ENCODE results near the gene ATP13A1.
"Not testable (repeated sequence)": the region's sequence is repeated elsewhere in the genome, so short reads cannot be mapped to it uniquely, and the experiment has no call there.

The ATP13A1 gene

DNA sequence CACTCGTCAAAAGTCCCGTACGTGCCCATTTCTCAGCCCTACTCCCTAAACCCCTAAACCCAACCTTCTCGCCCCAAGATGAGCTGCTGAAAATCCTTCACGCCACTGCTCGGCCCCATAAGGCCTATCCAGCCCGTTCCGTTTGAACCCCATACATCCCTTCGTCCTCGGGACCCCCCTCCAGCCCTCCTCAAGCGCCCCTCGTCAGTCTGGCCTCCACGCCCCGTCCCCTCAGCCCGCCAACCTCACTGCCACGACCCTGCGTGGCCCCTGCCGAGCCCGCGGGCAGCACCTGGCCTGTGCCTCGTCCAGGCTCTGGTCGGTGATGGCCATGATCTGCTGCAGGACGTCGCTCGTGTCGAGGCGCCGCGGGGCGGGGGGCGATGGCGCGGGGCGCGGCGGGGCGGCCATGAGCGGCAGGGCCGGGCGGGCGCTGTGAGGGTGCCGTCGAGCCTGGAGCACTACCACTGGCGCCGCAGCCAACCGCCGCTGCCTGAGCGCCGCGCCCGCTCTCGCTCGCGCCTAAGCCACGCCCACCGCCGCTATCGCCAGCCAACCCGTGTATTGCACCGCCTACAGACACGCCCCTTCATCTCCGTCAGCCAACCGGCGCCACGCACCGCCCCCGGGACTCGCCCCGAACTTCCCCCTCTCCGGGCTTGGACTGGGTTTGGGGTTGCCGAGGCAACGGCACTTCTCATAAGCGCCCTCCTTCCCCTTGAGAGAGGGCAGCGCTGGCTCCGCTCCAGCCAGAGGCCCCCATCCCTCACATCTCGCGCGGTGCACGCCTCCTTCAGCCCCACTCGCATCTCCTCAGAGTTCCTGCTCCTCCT is 45.0 kb downstream of the ATP13A1 start, which contains the start of gene PBX4:
Gene PBX4, minus strand, starts transcription at position 469 of the 833 bp plus-strand sequence. Its CDS starts 58 bp downstream, at position 411.
- FAIRE-seq = peak; percentile 78

- no peak for FAIRE-seq
Measured at GRCh38 chr19:19615086-19615485, 48.4 kb downstream of the ATP13A1 start.

DNA sequence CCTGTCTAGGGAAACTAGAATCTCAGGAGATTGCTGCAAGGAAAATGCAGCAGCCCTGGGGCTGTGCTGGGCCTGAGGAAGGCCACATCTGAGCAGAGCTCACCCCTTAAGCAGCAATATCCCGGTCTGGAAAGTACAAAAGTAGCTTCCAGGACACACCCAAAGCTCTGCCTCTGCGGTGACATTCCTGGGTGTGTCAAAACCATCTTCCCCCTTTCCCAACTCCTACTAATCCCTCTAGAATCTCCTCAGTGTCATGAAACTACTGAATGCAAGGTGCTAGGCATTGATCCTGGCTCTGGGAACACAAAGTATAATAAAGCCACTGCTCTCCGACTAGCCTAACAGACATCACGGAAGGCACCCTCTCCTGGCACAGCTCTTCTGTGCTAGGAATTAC is 50.0 kb downstream of the ATP13A1 start:
- no peak for FAIRE-seq

DNA sequence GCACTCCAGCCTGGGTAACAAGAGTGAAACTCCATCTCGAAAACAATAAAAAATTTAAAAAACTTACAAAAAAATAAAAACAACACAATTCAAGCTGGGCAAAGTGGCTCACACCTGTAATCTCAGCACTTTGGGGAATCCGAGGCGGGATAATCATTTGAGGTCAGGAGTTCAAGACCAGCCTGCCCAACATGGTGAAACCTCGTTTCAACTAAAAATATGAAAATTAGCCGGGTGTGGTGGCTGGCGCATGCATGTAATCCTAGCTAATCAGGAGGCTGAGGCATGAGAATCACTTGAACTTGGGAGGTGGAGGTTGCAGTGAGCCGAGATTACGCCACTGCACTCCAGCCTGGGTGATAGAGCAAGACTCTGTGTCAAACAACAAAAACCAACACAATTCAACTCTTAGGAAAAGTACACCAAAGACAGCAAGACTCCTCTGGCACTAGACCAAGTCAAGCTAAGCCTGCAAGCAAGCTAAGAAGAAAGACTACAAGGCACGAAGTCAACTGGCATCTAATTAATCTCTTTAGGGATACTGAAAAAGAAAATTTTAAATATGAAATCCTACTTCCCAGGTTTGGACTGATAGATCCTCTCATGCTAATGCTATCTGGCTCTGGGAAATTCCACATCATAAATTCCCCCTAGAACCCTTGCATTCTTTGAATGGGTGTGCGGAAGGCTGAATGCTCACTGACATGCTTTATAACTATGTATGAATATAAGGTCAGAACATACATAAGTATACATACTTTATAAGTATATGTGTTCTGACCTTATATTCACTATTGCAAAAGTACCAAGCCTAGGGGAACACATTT is 52.9 kb downstream of the ATP13A1 start:
- no peak for FAIRE-seq

DNA sequence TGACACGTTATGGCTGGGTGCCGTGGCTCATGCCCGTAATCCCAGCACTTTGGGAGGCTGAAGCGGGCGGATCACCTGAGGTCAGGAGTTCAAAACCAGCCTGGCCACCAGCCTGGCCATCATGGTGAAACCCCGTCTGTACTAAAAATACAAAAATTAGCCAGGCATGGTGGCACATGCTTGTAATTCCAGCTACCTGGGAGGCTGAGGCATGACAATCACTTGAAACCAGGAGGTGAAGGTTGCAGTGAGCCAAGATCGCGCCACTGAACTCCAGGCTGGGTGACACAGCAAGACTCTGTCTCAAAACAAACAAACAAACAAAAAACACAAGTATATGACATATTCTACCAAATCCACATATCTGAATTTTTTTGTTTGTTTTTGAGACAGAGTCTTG is 56.8 kb downstream of the ATP13A1 start:
- not testable (repeated sequence) for FAIRE-seq

- FAIRE-seq = no peak
Measured at GRCh38 chr19:19606021-19606420, 57.5 kb downstream of the ATP13A1 start.

GRCh38 chr19:19602713-19603324 is 60.7 kb downstream of the ATP13A1 start:
- no peak for FAIRE-seq

DNA sequence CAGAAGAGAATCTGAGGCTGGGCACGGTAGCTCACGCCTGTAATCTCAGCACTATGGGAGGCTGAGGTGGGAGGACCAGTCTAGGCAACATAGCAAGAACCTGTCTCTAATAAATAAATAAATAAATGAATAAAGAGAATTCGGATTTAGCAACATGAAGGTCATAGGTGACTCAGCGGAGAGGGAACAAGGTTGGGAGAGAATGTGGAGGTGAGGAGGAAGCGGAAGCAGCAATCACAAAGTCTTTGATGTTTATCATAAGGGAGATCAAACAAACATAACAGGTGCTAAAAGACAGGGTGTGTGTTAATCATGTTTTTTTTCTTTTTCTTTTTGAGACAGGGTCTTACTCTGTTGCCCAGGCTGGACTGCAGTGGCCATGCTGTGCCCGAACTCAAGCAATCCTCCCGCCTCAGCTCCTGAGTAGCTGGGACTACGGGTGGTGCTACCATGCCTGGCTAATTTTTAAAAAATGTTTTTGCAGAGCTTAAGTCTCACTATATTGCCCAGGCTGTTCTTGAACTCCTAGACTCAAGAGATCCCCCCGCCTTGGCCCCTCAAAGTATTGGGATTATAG is 61.3 kb downstream of the ATP13A1 start:
- no peak for FAIRE-seq

- FAIRE-seq = no peak
Measured at GRCh38 chr19:19600793-19601330, 62.6 kb downstream of the ATP13A1 start.

GRCh38 chr19:19598728-19599451 is 64.6 kb downstream of the ATP13A1 start:
- FAIRE-seq = not testable (repeated sequence)

DNA sequence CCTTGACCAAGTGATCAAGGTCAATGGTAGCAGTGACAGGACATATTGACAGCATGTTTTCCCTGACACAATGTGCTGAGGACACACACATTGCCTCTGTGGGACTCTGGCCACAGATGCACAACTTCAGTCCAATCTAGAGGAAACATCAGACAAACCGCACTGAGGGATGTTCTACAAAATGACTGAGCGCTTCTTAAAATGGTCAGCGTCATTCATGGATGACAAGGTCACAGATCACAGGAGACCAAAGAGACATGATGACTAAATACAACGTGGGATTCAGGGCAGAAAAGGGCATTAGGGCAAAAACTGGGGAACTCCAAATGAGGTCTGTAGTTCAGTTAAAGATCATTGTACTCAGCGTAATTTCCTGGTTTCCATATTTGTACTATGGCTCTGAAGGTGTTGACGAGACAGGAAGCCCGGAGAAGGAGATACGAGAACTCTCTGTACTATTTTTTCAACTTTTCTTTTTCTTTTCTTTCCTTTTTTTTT is 65.6 kb downstream of the ATP13A1 start:
- FAIRE-seq = no peak
